Measurements from ENCODE around the gene SLC25A43.
"Not testable (repeated sequence)": the region's sequence is repeated elsewhere in the genome, so short reads cannot be mapped to it uniquely, and the experiment has no call there.

The SLC25A43 gene

DNA sequence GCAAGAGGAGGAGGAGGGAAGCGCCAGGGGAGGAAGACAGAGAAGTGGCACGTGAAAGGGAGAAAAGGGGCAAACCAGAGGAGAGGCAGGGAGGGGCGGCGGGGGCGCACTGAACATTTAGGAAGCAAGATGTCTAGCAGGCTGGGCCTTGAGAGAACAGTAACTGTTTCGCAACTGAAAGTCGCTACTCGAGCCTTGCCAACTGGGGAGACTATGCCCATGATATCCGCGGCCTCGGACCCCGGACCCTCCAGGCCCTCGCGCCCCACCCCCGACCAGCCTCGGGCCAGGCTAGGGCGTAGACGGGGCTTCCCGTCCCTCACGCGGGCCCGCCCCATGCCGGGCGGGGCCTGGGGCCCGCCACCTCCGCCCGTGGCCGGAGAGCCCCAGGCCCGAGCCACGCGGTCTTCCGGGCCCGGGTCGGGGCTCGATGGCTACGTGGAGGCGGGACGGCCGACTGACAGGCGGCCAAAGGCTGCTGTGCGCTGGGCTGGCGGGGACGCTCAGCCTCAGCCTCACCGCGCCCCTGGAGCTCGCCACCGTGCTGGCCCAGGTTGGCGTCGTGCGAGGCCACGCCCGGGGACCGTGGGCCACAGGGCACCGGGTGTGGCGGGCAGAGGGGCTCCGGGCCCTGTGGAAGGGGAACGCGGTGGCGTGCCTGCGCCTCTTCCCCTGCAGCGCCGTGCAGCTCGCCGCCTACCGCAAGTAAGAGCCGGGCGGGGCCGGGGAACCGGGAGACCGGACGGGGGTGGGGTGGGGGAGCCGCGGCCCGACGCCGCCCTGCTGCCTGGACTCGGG, at the start of gene SLC25A43:
SLC25A43 (plus strand) TSS at position 363 of the 798 bp plus-strand sequence; CDS start at position 431, 68 bp downstream.
- DNase-seq, result peak in 2 of 4 experiments; percentile 1 to 4

DNA sequence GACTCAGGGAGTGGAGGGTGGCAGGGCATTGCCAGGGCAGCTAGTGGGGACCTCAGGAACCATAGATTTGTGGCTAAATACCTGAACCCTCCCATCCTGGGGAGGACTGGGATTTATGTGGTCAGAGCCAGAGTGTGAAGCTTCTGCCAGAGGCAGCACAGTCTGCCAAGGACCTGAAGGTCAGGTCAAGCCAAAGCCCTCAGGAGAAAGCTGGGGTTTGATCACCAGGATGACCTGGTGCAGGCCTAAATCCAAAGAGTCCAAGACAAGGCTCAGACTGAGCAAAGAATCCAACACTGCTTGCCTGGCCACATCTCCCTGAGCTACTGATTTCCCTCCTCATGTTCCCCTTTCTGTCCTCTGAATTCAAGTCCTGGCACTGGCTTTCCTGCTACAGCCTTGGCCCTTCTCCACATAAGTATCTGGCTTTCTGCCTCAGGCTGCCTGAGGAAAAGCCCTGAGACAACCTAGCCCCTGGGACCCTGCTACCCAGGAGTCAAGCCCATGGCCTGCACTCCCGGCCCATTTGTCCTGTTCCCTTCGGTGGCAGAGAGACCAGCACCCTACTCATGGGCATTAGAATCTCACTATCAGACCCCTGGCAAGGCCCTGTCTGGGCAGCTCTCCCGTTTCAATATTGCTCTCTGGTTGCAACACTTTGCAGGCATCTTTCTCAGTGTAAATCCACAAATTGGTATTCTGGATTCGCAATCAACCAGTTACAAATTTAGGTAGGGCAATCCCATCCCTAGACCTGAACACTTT, 39.3 kb upstream of the SLC25A43 start:
- DNase-seq, result no peak

DNA sequence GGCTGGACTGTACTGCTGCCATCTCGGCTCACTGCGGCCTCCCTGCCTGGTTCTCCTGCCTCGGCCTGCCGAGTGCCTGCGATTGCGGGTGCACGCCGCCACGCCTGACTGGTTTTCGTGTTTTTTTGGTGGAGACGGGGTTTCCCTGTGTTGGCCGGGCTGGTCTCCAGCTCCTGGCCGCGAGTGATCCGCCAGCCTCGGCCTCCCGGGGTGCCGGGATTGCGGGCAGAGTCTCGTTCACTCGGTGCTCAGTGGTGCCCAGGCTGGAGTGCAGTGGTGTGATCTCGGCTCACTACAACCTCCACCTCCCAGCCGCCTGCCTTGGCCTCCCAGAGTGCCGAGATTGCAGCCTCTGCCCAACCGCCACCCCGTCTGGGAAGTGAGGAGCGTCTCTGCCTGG, 37.7 kb upstream of the SLC25A43 start:
- not testable (repeated sequence) for DNase-seq

DNA sequence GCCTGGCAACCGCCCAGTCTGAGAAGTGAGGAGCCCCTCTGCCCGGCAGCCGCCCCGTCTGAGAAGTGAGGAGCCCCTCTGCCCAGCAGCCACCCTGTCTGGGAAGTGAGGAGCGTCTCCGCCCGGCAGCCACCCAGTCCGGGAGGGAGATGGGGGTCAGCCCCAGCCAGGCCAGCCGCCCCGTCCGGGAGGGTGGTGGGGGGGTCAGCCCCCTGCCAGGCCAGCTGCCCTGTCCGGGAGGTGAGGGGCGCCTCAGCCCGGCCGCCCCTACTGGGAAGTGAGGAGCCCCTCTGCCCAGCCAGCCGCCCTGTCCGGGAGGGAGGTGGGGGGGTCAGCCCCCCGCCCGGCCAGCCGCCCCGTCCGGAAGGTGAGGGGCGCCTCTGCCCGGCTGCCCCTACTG, 37.1 kb upstream of the SLC25A43 start:
- not testable (repeated sequence) for DNase-seq

DNA sequence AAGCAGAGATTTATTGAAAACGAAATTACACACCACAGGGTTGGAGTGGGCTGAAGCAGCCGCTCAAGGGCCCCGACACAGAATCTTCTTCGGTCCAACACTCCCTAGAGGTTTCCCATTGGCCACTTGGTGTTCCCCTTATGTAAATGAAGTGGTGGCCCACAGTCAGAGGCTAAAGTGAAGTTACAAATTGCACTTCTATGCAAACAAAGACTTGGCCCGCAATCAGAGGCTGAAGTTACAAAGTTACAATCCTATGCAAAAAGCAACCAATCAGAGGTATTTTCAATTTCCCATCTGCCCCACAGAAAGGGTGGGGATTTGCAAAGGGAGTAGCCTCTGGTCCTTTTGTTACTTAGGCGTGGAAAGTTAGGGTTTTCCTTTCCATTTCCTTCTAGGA, 35.7 kb upstream of the SLC25A43 start:
- DNase-seq, result no peak

DNA sequence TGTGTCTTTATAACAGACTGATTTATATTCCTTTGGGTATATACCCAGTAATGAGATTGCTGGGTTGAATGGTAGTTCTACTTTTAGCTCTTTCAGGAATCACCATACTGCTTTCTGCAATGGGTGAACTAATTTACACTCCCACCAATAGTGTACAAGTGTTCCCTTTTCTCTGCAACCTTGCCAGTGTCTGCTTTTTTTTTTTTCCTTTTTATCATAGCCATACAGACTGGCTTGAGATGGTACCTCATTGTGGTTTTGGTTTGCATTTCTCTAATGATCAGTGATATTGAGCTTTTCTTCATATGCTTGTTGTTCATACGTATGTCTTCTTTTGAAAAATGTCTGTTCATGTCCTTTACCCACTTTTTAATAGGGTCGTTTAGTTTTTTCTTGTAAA, 27.3 kb upstream of the SLC25A43 start:
- DNase-seq, result not testable (repeated sequence)

DNA sequence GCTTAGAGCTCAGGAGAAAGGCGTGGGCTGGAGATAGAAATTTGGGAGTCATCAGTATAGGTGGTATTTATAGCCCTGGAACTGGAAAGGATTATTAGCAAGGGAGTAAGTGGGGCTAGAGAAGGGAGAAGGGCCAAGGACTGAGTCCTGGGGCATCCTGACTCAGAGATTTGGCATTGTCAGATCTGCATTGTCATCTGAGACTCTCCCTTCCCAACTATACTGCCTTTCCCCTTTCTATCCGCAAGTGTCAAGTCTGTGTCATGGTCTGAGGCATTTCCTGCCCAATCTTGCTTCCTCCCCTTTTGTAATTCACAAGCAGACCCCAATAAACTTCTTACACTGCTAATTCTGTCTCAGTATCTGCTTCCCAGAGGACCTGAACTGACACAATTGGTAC, 24.4 kb upstream of the SLC25A43 start:
- DNase-seq, result no peak

DNA sequence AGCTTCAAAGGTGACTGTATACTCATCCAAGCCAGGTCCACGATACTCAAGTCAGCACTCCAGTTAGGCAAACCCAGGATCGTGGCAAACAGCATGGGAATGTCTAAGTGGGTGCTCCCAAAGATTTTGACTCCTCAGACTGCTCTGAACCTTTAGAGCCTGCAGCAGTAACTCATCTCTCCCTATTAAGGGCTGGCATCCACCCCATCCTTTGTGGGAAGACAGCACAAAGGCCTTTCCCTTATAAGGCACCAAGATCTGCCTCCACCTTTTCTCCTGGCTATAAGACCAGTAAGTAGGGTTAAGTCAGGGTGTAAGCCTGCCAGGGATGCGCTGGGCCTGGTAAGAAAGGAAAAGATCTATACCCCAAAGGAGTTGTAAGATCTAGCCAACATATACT, 23.6 kb upstream of the SLC25A43 start:
- no peak for DNase-seq

DNA sequence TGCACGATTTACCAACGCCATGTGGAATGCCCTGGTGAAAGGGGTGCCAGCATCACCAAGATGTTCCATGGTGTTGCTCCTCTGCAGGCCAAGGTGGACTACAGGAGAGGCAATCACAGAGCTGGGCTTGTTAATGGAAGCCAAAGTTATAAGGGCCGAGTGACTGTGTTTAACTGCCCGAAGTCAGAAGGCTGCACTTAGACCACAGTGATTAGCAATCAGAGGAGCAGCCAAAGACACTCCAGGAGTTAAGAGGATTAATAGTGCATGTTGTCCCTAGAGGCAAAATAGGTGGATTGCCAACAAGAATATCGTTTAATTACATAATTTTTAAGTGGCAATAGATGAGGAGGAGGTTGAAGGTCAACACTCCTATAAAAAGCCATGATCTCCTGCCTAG, 22.8 kb upstream of the SLC25A43 start:
- no peak for DNase-seq

DNA sequence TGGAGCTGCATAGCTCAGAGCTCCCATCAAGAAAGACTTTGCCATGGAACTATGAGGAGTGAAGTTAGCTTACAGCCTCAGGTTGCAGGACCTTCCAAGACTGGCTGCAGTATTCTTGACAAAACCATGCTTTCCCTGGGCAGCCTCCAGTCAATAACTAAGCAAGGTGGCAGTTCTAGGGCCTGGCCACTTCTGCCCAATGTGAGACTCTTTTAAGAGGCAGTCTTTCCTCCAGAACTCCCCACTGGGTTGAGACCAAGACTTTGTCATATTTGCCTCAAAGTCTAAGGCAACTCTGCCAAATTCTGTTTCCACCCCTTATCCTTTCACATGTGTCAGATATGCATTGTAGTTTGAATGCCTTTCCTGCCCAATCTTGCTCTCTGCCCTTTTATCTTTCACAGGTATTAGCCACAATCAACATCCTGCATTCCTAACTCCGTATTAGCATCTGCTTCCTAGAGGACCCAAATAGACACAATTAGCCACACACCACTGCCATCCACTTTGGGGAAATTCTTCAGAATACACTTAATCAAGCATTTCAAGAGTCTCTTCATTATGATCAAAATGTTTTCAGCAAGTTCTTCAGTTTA, 17.7 kb upstream of the SLC25A43 start:
- DNase-seq, result no peak

DNA sequence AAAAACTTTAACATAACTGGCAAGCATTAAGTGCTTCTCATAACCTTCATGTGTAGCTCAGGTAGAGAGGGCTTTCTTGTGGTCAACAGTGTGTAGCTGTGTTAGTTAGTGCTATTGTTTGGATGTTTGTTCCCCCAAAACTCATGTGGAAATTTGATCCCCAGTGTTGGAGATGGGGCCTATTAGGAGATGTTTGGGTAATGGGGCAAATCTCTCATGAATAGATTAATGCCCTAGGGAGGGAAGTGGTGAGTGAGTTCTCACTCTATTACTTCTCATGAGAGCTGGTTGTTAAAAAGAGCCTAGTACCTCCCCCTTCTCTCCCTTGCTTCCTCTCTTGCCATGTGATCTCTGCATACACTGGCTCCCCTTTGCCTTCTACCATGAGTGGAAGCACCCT, 16.5 kb upstream of the SLC25A43 start:
- no peak for DNase-seq

DNA sequence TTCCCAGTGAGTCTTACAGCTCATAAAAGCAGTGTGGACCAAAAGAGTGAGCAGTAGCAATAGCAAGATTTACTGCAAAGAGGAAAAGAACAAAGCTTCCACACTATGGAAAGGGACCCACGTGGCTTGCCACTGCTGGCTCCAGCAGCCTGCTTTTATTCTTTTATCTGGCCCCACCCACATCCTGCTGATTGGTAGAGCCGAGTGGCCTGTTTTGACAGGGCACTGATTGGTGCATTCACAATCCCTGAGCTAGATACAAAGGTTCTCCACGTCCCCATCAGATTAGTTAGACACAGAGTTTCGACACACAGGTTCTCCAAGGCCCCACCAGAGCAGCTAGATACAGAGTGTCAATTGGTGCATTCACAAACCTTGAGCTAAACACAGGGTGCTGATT, 12.5 kb upstream of the SLC25A43 start:
- DNase-seq, result not testable (repeated sequence)

DNA sequence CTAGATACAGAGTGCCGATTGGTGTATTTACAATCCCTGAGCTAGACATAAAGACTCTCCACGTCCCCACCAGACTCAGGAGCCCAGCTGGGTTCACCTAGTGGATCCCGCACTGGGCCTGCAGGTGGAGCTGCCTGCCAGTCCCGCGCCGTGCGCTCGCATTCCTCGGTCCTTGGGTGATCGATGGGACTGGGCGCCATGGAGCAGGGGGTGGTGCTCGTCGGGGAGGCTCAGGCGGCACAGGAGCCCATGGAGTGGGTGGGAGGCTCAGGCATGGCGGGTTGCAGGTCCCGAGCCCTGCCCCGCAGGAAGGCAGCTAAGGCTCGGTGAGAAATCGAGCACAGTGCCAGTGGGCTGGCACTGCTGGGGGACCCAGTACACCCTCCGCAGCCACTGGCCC, 11.7 kb upstream of the SLC25A43 start:
- not testable (repeated sequence) for DNase-seq

DNA sequence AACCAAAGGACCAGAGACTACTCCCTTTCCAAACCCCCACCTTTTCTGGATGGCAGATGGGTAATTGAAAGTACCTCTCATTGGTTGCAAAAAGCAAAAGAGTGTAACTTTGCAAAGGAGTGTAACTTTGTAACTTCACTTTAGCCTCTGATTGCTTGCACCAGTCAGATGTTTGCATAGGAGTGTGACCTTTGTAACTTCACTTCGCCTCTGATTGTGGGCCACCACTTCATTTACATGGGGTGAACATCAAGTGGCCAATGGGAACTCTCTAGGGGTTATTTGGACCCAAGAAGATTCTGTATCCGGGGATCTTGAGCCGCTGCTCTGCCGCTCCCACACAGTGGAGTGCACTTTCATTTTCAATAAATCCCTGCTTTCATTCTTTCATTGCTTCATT, 9.9 kb upstream of the SLC25A43 start:
- DNase-seq, result no peak

DNA sequence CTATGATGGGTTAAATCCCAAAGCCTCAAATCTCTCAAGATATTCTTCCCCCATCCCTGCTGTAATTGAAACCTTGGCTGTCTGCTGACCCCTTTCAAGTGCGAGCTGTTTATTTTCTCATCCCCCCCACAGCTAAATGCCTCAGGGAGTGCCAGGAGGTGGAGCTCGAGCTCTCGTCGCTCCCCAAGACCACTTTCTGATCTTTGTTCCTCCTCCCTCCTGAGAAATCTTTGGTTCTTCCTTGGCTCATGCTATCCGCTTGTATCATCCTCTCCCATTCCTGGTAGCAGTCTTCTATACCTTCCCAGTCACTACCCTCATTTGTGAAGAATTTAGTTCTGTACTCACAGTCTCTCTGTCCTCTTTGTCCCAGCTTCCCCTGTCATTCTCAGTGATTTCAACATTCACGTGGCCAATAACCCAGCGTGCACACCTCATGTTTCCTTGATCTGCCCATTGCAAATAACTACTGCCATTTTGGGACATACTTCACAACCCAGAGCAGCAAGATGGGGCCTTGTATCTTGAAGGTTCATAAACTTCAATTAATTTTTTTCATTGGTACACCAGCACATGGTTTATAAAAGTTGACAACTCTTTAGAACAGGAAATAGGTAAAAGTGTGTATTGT, 9.2 kb upstream of the SLC25A43 start:
- no peak for DNase-seq

DNA sequence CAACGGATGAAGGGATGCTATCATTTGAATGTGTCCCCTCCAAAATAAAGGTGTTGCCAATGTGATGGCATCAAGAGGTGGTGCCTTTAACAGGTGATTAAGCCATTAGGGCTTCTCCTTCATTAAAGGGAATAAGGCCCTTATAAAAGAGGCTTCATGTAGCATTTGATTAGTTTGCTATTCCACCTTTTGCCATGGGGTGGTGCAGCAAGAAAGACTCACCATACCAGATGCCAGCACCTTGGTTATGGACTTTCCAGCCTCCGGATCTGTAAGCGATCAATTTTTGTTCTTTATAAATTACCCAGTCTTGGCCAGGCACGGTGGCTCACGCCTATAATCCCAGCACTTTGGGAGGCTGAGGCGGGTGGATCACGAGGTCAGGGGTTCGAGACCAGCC, 7.9 kb upstream of the SLC25A43 start:
- no peak for DNase-seq

DNA sequence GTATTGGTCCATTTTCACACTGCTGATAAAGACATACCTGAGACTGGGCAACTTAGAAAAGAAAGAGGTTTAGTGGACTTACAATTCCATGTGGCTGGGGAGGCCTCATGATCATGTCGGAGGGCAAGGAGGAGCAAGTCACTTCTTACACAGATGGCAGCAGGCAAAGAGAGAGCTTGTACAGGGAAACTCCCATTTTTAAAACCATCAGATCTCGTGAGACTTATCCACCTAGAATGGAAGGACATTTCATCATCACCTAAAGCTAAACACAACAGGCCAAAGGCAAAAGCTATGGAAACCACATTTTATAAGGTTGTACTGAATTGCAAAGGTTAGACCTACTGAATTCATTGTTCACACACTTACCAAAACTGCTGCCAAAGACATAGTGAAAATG, 6.0 kb upstream of the SLC25A43 start:
- no peak for DNase-seq

DNA sequence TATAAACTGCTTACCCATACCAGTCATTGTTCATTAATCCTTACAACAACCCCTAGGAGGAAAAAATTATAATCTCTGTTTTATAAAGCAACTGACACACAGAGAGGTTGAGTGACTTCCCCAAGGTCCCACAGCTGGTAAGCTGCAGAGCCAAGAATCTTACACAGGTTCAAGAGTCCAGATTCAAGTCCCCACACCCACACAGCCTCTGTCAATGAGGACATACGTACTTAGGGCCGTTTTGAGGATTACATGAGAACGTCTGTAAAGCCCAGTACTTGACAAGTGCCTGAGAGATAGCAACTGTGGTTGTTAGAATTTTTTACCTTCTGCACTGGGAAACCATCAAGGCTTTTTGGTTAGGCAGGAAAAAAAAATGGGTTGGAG, 556 bp upstream of the SLC25A43 start:
- no peak for DNase-seq

DNA sequence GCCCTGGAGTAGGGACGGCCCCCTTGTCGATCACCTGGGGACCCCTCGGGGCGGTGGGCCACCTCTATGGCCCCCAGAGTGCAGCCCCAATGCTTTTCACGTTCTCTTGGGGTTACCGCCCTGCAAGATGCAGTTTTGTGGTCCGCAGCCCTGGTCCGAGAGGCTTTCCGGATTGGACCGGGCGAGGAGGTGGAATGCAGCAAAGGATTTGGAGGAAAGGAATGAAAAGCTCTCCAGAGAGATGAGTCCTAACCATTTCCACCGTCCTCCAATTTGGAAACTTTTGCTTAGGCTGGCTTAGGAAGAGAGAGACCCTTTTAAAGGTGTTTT, 601 bp downstream of the SLC25A43 start:
- no peak for DNase-seq

DNA sequence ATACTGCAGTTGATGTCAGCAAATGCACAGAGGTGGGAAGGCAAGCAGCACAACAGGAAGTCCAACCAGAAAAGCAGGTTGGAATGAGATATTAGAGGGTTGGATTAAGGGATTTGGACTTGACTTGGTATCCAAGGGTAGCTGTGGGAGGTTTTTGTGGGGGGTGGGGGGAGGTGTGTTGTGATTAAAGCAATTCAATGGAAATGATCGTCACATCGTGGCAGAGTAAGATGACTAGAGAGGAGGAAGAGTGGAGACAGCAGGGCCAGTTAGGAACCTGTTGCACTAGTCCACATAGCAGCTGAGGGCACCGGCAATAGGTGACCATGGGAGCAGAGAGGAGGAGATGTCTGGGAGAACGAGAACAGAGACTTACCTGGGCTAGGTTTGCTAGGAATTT, 2.4 kb downstream of the SLC25A43 start:
- DNase-seq, result no peak

DNA sequence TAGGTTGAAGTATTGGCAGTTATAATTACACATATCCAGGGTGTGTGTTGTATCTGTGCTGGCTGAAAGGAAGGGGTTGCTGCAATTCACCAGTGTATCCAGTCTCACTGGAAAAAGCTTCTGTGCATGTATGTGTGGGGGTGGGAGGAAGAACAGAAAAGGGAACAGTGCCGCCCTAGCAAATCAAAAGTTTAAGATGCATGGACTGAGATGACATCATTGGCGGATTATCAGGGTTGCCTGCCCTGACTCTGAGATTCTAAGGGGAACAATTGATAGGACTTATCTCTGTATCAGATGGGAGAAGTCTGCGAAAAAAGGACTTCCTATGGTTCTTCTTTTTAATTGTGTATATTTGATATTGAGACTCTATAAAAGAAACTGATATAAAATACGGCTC, 3.5 kb downstream of the SLC25A43 start:
- no peak for DNase-seq

DNA sequence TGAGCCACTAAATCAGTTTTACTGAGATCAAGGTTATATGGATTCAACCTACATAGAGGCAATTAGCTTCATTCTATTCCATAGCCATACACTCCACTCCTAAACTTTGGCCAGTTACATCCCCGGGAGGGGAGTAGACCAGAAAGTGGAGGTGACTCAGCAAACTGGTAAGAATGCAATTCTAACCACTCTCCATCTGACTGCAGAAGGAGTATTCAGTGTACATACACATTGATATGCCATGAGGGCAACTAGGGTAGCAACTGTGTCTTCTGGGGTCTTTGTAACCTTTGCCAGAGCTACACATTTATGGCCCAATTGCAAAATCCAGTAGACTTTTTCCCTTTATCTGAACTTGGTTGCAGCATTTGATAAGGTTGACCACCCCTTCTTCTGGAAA, 7.6 kb downstream of the SLC25A43 start:
- DNase-seq, result no peak

DNA sequence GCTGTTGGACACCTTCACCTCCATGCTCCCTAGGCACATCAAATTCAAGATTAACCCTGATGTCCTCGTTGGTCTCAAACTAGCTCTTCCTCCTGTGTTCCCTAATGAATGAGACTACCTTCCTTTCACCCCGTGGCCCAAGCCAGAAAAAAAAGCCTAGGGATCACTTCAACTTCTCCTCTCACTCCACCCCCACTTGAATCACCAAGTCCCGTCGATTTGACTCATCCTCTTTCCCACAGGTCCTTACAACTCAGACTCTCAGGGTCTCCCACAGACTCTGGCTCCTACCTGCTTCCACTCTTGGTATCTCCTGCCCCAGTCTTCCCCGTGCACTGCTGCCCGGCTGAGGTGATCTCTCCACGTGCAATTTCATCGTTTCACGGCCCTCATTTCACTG, 8.5 kb downstream of the SLC25A43 start:
- no peak for DNase-seq
